Stimulated activated CD4-positive, alpha-beta T cell treated with anti-CD3 and anti-CD28 coated beads, Interleukin-12 subunit alpha, Interleukin-12 subunit beta, amount 100 ng/mL, for 24 hours (primary cell): ENCODE measurements around the gene CHRM3.
A peak's percentile ranks its signal among the peaks of the same experiment; 100 is the strongest.
"Not testable (repeated sequence)": the region's sequence is repeated elsewhere in the genome, so short reads cannot be mapped to it uniquely, and the experiment has no call there.

Source experiments
- DNase-seq, 2 experiments: peaks; one replicate each; pipeline ENCODE4 v3.0.0-alpha.2; 2020; ENCODE audit warnings: low read depth in 2 of 2

CHRM3 gene

GRCh38 chr1:239386453-239387303 lies at the start of gene CHRM3:
TSS of gene CHRM3 (plus strand) at chr1:239386568. CDS start at chr1:239907452, 520,884 bp downstream.
- DNase-seq, result peak in 1 of 2 experiments; percentile 34

- no peak for DNase-seq
Observed at GRCh38 chr1:239337799-239338430, 48.5 kb upstream of the CHRM3 start.

DNA sequence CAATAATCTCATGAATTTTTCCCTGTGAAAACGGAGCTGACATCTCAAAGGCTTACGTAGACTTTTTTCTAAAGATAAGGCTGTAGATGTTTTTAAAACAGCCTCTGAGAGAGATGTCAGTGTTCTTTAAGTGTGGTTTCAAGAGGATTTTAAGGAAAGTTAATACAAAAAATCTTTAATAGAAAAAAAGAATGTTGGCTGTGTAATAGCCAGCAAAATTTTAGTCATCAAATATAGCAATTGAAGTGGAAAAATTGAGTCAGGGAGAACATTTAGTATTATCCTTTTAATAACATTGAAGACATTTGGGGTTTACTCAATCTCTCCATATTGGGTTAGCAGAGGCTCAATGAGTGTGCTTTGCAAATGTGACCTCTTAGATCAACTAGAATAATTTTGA lies 38.6 kb upstream of the CHRM3 start:
- DNase-seq, result no peak

GRCh38 chr1:239348635-239349353 lies 37.6 kb upstream of the CHRM3 start:
- no peak for DNase-seq

GRCh38 chr1:239349699-239350098 lies 36.7 kb upstream of the CHRM3 start:
- no peak for DNase-seq

GRCh38 chr1:239353536-239353935 lies 32.8 kb upstream of the CHRM3 start:
- no peak for DNase-seq

DNA sequence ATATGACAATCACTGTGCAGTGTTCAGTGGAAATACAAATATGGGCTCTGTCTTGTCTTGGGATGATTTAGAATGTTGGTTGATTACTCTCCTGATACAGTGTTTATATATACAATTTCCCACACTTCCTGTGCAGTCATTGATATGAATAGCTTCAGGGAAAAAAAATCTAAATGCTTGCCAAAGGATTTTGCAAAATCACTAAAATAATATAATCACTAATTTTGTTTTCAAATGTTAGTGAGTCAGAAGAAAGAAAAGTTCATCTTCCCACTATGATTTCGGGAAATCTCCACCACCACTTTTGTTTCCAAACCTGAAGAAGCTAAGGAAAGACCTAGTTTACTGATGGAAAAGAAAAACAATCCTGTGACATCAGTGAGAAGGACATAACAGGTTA lies 32.1 kb upstream of the CHRM3 start:
- no peak for DNase-seq

DNA sequence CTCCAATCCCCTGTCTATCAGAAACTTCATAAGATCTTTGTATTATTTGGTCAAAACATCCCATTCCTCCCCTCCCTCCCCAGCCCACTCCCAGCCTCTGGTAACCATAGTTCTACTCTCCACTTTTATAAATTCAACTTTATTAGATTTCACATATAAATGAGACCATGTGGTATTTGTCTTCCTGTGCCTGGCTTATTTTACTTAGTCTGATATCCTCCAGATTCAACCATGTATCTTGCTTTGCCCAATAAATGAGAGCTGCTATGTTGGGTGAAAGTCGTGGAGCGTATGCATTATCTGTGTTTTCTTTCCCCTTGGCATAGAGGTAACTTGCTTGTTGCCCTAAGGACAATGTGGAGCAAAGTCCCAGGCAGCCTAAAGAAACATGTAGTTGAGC lies 28.5 kb upstream of the CHRM3 start:
- no peak for DNase-seq

GRCh38 chr1:239361403-239361802 lies 25.0 kb upstream of the CHRM3 start:
- no peak for DNase-seq

GRCh38 chr1:239363930-239364329 lies 22.4 kb upstream of the CHRM3 start:
- DNase-seq, result no peak

DNA sequence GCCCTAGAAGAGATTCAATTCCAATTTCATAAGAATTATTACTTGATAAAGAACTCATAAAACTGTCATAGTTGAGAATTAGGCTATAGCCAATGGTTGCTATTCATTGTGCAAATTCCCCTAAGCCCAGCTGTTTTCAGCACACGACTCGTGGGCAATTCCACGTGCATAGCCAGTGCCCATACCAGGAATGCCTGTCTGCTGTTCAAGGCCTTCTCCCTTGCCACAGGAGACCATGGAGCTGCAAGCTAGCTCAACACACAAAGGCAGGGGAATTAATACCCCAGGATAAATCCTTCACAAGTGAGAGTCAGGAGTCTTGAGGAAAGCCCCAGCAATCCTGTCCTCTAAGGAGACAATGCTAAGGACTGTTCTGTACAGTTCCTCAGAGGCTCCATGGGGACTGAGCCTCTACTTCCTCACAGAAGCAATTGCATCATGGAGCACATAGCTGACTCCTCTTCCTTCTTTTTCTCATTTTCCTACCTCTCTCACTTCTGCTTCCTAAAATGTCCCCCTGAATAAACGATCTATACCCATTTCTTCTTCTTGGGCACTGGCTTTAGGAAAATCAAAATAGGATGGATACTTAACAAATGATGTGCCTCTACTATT lies 19.1 kb upstream of the CHRM3 start:
- no peak for DNase-seq

DNA sequence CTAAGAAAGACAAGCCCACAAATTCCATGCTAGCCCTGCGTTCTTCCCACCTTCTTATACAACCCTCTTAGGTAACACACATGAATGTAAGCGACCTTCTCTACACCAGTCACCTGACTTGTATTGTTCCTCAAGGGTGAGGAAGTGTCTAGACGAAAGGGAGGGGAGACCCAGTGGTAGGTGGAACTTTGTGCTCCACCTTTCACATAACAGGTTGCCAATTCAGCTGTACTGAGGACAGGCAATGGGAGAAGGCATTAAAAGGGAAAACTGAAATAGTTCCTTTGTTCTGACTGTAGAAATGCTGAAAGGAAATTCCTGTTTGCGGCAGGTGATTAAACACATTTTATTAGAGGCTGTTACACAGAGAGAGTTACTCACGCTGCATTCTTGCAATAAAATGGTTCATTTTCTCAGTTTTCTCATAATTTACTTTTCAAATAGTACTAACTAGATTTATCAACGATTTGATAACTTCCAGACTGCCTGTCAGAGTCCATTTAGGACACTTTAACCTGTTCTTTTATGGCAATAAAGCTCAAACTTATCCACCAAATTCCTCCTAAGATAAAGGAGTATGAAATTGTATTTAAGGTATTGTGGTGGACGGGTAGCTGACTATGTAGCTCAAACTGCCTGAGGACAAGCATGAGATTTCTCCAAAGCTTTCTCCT lies 17.8 kb upstream of the CHRM3 start:
- DNase-seq, result no peak

DNA sequence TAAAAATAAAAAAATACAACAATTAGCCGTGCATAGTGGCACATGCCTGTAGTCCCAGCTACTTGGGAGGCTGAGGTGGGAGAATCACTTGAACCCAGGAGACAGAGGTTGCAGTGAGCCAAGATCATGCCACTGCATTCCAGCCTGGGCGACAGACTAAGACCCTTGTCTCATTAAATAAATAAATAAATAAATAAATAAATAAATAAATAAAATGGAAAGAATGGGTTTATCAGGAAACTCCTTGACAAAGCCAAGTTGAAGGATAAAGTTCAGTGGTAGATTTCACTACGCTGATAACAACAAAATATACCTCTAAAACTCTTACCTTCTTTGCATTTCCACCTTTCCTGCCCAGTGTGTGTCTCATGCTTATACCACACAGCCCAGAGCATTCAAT lies 15.5 kb upstream of the CHRM3 start:
- not testable (repeated sequence) for DNase-seq

DNA sequence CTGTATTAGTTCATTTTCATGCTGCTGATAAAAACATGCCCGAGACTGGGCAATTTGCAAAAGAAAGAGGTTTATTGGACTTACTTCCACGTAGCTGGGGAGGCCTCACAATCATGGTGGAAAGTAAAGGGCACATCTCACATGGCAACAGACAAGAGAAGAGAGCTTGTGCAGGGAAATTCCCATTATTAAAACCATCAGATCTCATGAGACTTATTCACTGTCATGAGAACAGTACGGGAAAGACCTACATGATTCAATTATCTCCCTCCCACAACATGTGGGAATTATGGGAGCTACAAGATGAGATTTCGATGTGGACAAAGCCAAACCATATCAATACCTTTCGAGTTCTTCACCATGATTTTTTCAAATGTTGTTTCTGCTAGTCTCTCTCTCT lies 3.7 kb upstream of the CHRM3 start:
- no peak for DNase-seq

GRCh38 chr1:239383714-239384113 lies 2.7 kb upstream of the CHRM3 start:
- no peak for DNase-seq

DNA sequence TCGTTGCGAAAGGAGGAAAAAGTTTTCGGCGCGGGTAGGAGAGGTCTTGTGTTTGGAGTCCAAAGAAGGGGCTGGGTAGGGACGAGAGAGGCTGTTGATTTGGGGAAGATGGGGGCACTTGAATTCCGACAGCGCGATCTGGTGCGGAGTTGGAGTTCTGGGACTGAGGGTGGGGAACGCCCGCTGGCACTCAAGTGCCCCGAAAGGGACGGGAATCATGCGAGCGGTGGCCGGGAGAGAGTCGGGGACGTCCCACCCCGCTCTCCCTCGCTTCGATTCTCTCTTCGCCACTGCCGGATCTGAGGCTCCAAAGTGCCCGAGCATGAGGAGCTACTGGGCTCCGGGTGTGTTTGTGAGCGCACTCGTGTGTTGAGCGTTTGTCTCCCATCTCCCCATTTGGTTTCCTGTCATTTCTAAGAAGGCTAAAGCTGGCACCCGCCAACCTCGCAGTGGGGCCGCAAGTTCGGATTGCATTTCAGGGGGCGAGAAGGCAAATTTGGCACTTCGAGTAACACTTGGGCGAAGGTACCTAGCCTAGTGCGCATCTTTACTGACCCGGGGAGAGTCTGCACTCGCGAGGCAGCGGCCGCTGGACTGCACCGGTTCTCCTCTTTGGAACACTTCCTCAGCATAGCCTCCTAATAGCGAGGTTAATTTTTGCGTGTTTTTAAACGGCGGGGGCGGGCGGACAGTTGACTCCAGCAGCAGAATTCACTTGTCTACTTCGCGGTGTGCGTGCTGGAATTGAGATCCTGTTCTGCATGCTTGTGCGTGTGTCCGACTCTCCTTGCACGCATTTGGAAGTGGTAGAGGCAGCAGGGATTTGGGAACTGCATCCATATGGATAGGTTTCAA lies 1.2 kb downstream of the CHRM3 start:
- DNase-seq, result no peak

DNA sequence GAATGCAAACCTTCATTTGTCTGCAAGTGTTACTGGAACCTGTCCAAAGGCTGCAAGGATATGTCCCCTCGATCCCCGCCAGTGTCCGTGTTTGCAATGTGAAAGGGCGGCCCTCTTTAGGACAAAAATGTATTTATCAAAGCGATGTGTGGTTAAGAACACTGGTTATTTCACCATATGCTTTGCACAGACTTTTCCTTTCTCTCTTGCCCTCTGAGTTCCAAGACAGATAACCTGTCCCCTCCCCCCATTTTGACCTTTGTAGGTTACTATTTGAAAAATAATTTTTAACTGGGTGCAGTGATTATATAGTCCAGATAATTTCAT lies 1.8 kb downstream of the CHRM3 start:
- DNase-seq, result no peak

DNA sequence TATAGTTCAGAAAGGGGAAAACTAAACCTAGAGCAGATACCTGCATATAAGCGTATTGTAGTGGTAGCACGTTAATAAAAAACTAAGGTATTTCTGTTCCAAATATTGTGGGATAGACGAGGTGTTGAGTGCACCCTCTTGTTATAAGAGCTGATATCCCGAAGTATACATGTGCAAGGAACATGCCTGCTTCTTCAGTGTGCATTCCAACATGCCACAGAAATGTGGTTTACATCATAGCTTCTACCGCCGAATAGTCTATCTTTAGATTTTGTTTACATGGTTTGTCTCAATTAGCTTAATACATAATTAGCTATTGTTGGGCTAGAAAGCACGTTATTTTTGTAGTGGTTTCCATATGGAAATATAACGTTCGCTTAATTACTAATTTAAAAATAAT lies 2.2 kb downstream of the CHRM3 start:
- DNase-seq, result no peak

GRCh38 chr1:239389703-239390102 lies 3.3 kb downstream of the CHRM3 start:
- DNase-seq, result no peak

DNA sequence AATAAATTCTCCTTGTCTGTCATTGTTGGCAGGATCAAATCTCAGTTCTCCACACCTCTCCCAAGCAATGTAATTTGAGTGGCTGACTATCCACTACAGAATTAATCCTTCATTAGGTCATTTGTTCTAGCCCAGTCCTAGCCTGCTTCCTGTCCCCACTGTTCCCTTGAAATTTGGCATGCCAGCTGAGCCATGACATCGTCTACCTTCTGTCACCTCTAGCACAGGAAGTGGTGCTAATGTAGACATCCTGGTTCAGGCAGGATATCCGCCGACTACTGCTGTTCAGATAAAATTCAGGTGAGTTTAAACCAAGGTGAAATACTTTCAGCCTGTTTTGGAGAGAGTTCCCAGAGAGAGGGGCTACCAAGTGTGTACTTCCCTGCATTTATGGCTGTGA lies 5.9 kb downstream of the CHRM3 start:
- DNase-seq, result no peak

GRCh38 chr1:239394107-239394506 lies 7.7 kb downstream of the CHRM3 start:
- no peak for DNase-seq
